Esophagus (tissue), 2 donors: Measurements from ENCODE around the gene CCNF. TPM values are rescaled to one million over a fixed set of nuclear protein-coding genes. Genes with fewer than 3 reads are reported as not detected.
"Not testable (repeated sequence)": the region's sequence is repeated elsewhere in the genome, so short reads cannot be mapped to it uniquely, and the experiment has no call there.

Experiments used
- H3K27ac ChIP-seq, 2 donors: one replicate each; pipeline ENCODE4 v1.5.1; 2013; ENCODE audit warnings: low read depth in 2 of 2, mild to moderate bottlenecking in 2 of 2, inconsistent platforms in 1 of 2, low read length in 1 of 2, moderate library complexity in 1 of 2
- H3K27me3 ChIP-seq, 2 donors: one replicate each; pipeline ENCODE4 v1.6.1; 2013; ENCODE audit warnings: low read length in 2 of 2, control low read depth in 1 of 2, mild to moderate bottlenecking in 1 of 2; ENCODE audit not compliant: insufficient read depth in 2 of 2, control insufficient read depth in 1 of 2
- H3K36me3 ChIP-seq, 2 donors: one replicate each; pipeline ENCODE4 v1.6.1; 2013; ENCODE audit warnings: low read length in 1 of 2; ENCODE audit not compliant: control insufficient read depth in 2 of 2, insufficient read depth in 2 of 2
- H3K4me1 ChIP-seq, 2 donors: one replicate each; pipeline ENCODE4 v1.6.1; 2013; ENCODE audit warnings: low read length in 1 of 2; ENCODE audit not compliant: control insufficient read depth in 2 of 2, insufficient read depth in 2 of 2
- H3K4me3 ChIP-seq, 2 donors: one replicate each; pipeline ENCODE4 v1.5.1; 2013; ENCODE audit warnings: low read length in 2 of 2, mild to moderate bottlenecking in 2 of 2, low read depth in 1 of 2, moderate library complexity in 1 of 2
- H3K9me3 ChIP-seq, 2 donors: one replicate each; pipeline ENCODE4 v1.6.1; 2013; ENCODE audit warnings: mild to moderate bottlenecking in 2 of 2, low read depth in 1 of 2, low read length in 1 of 2, moderate library complexity in 1 of 2; ENCODE audit not compliant: control insufficient read depth in 2 of 2, insufficient read depth in 1 of 2
- whole genome bisulfite sequencing, 2 donors: extraction: QIAGEN DNeasy Blood & Tissue Kit; methylation state at CpG; one replicate each; pipeline ENCODE4 v1.1.7; 2013; 5-methylcytosine and 5-hydroxymethylcytosine counted together
- polyA plus RNA-seq, 2 donors: library from polyadenylated mRNA; stranded (reverse); fragments of 200-250 nt; gene quantifications; one replicate each; pipeline ENCODE4 v1.2.3, GENCODE V29; 2013
- donor health status: healthy with polysubstance abuse.
- donor health status: Bipolar disorder and iron deficiency.

Gene CCNF
- polyA plus RNA-seq, 2 donors = 4.2 to 4.6 TPM

- no peaks in the 10 kb centered on the region for H3K9me3 ChIP-seq
- H3K27me3 ChIP-seq = peaks cover 0 to 4% of the 10 kb centered on the region in 2 donors
- peak within 1 kb of the TSS; percentile 36 to 74 for H3K27ac ChIP-seq
- peaks cover 8 to 25% of the 10 kb centered on the region in 2 donors for H3K4me1 ChIP-seq
- 1% methylated on average over 42 to 77 of the region's 77 CpGs for WGBS, 2 donors
- H3K4me3 ChIP-seq = peak within 1 kb of the TSS; percentile 46 to 69
- H3K36me3 ChIP-seq = no peaks in the 10 kb centered on the region
Measured at GRCh38 chr16:2474877-2475412, 45.7 kb downstream of the CCNF start, which contains the start of gene TBC1D24. TSS of gene TBC1D24 (plus strand) at chr16:2475127. CDS start at chr16:2496149, 21,022 bp downstream.

DNA sequence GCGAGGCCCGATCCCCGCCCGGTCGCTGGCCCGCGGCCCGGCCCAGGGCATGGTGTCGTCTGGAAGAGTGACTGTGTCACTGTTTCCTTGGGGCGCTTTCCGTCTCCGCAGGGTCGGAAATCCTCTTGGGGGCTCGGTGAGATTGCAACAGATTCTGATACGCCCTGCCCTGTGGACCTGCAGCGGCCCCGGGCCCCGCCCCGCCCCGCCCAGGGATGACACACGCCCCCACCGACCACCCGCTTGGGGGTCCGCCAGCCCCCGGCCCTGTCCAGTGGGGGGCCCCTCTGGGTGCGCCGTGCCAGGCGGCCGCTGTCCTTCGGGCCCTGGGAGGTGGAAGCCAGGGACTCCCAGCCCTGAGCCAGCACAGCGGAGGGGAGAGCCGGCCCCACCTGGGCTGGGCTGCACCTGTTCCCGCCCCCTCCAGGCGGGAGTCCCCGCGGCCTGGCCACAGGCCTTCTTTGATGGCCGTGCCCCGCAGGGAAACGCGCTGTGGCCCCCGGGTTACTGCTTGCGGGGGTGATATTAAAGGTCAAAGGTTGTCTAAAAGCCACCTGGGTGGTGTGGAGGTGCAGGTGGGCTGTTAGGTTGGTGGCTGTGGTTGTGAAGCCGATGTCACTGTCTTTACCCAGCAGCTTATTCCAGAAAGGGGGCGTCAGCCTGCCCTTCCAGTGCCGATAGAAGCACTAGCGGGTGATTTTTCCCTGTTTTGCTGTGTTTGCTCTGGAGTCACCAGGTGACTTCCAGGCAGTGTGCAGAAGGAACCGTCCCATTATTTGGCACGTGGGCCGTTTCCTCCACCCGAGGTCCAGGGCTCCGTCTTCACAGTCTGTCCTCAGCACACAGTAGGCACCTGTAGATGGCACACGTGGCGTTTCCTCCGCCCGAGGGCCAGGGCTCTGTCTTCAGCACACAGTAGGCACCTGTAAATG, 46.4 kb downstream of the CCNF start:
- WGBS, 2 donors = 10 to 12% methylated on average over 51 to 55 of the region's 55 CpGs
- no peak overlapping the region for H3K27ac ChIP-seq
- peaks cover 8 to 25% of the 10 kb centered on the region in 2 donors for H3K4me1 ChIP-seq

GRCh38 chr16:2476345-2476720, 47.1 kb downstream of the CCNF start:
- Histone ChIP-seq H3K9me3 (no peaks in the 10 kb centered on the region), H3K36me3 (no peaks in the 10 kb centered on the region), H3K27ac (no peak overlapping the region), H3K4me1 (peaks cover 8 to 27% of the 10 kb centered on the region in 2 donors), H3K27me3 (peaks cover 0 to 2% of the 10 kb centered on the region in 2 donors), H3K4me3 (no peak overlapping the region)
- WGBS, 2 donors = 80 to 94% methylated on average over 9 of the region's 9 CpGs

More for the DNA sequence above, 46.4 kb downstream of the CCNF start:
- Histone ChIP-seq H3K9me3 (no peaks in the 10 kb centered on the region), H3K4me3 (peak overlapping the region; percentile 46 to 69), H3K36me3 (no peaks in the 10 kb centered on the region), H3K27me3 (peaks cover 0 to 4% of the 10 kb centered on the region in 2 donors)

- H3K27me3 ChIP-seq = peaks cover 0 to 2% of the 10 kb centered on the region in 2 donors
- no peak overlapping the region for H3K27ac ChIP-seq
- H3K36me3 ChIP-seq = no peaks in the 10 kb centered on the region
- peaks cover 5 to 23% of the 10 kb centered on the region in 2 donors for H3K4me1 ChIP-seq
- H3K4me3 ChIP-seq = no peak overlapping the region
- 73 to 90% methylated on average over 3 of the region's 3 CpGs for WGBS, 2 donors
- H3K9me3 ChIP-seq = no peaks in the 10 kb centered on the region
Measured at GRCh38 chr16:2476741-2477140, 47.5 kb downstream of the CCNF start.

DNA sequence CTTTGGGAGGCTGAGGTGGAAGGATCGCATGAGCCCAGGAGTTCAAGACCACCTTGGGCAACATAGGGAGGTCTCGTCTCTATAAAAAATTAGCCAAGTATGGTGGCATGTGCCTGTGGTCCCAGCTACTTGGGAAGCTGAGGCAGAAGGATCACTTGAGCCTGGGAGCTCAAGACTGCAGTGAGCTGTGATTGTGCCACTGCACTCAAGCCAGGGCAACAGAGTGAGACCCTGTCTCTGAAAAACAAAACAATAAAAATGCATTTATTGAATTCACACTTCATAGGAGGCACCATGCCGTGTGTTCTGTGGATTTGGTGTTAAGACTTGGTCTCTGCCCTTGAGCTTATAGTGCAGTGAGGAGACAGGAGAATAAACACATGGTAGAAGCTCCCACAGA, 48.1 kb downstream of the CCNF start:
- Histone ChIP-seq H3K4me1 (peaks cover 4 to 17% of the 10 kb centered on the region in 2 donors), H3K36me3 (no peaks in the 10 kb centered on the region), H3K27ac (no peak overlapping the region), H3K4me3 (no peak overlapping the region), H3K9me3 (no peaks in the 10 kb centered on the region), H3K27me3 (no peaks in the 10 kb centered on the region)
- 89 to 97% methylated on average over 3 of the region's 3 CpGs for WGBS, 2 donors

- Histone ChIP-seq H3K27ac (no peak overlapping the region), H3K36me3 (no peaks in the 10 kb centered on the region), H3K27me3 (no peaks in the 10 kb centered on the region), H3K9me3 (no peaks in the 10 kb centered on the region), H3K4me1 (peaks cover 4 to 19% of the 10 kb centered on the region in 2 donors), H3K4me3 (no peak overlapping the region)
- 67 to 73% methylated on average over 8 of the region's 8 CpGs for WGBS, 2 donors
Measured at GRCh38 chr16:2478279-2478678, 49.0 kb downstream of the CCNF start.

DNA sequence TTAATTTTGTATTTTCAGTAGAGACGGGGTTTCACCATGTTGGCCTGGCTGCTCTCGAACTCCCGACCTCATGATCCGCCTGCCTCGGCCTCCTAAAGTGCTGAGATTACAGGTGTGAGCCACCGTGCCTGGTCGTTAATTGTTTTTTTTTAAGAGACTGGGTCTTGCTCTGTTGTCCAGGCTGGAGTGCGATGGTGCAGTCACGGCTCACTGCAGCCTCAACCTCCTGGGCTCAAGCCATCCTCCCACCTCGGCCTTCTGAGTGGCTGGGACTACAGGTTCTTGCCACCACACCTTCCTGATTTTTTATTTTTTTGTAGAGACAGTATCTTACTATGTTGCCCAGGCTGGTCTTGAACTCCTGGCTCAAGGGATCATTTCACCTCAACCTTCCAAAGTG, 50.7 kb downstream of the CCNF start:
- 94% methylated on average over 10 of the region's 10 CpGs for WGBS, 2 donors
- not testable (repeated sequence) for H3K36me3 ChIP-seq, H3K27ac ChIP-seq, H3K4me3 ChIP-seq, H3K9me3 ChIP-seq, H3K27me3 ChIP-seq
- peaks cover 4 to 12% of the 10 kb centered on the region in 2 donors for H3K4me1 ChIP-seq

DNA sequence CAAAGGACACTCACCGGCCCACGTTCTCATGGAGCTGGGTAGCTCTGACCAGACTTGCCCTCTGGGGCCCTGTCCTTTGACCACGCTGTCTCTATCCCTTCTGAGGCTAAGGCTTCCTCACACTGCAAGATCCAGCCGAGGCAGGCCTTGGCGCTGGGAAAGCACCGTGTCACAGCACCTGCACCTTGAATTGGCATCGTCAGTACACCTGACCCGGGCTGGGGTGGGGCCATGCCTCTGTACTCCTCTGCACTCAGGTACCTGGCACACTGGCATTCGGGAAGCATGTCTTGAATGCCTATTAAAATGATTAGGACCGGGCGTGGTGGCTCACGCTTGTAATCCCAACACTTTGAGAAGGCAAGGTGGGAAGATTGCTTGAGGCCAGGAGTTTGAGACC, 51.7 kb downstream of the CCNF start:
- H3K27ac ChIP-seq = peak overlapping the region; percentile 4 to 11
- H3K27me3 ChIP-seq = no peaks in the 10 kb centered on the region
- WGBS, 2 donors = 52 to 54% methylated on average over 12 of the region's 12 CpGs
- no peaks in the 10 kb centered on the region for H3K36me3 ChIP-seq
- H3K9me3 ChIP-seq = no peaks in the 10 kb centered on the region
- no peak overlapping the region for H3K4me3 ChIP-seq
- peaks cover 0 to 7% of the 10 kb centered on the region in 2 donors for H3K4me1 ChIP-seq

DNA sequence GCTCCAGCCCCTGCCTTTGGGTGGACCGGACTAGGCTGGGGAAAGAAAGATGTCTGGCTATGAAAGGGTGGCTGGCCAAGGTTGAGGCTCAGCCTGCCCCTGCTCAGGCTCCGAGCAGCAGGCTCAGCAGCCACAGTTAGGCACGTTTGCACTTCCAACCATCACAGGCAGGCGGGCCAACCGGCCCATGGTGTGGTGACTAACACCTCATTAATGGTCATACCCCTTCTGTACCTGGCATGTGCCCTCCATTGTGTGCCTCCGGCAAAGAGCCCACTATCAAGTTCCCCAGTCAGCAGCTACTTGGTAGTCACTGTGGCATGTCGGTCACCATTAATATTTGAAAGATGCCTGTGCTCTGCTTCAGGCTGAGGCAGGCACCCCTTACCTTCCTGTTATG, 52.4 kb downstream of the CCNF start:
- Histone ChIP-seq H3K4me1 (peaks cover 0 to 6% of the 10 kb centered on the region in 2 donors), H3K27ac (no peak overlapping the region), H3K27me3 (no peaks in the 10 kb centered on the region), H3K4me3 (no peak overlapping the region), H3K9me3 (no peaks in the 10 kb centered on the region), H3K36me3 (no peaks in the 10 kb centered on the region)
- 69 to 72% methylated on average over 7 of the region's 7 CpGs for WGBS, 2 donors
